ENCODE results near the gene CORO2B. TPM values are rescaled to one million over a fixed set of nuclear protein-coding genes. Genes with fewer than 3 reads are reported as not detected.

Gene CORO2B
- total and polyA plus RNA-seq, 4 donors, result 2.4 to 12.5 (median 4.3) TPM

- DNase-seq (no peak), ATAC-seq (ENCODE audit: insufficient read depth, low FRiP score) (no peak)
- Histone ChIP-seq H3K9ac (ENCODE audit: insufficient read depth in 1 of 2, low read length in 2 of 2) (no peak overlapping the region), H3K27me3 (ENCODE audit: control insufficient read depth in 3 of 3, insufficient read depth in 3 of 3, low read length in 2 of 3) (no peaks in the 10 kb centered on the region), H3K36me3 (ENCODE audit: control insufficient read depth in 4 of 4, insufficient read depth in 4 of 4, low read length in 4 of 4) (peaks cover 0 to 14% (median 2%) of the 10 kb centered on the region in 4 donors), H3K4me3 (no peak overlapping the region), H3K4me1 (ENCODE audit: control insufficient read depth in 5 of 5, insufficient read depth in 5 of 5, low read length in 5 of 5) (peaks cover 0 to 11% (median 6%) of the 10 kb centered on the region in 5 donors), H3K9me3 (ENCODE audit: control insufficient read depth in 4 of 4, insufficient read depth in 3 of 4, low read length in 3 of 4) (no peaks in the 10 kb centered on the region), H3K27ac (ENCODE audit: low read depth in 1 of 2, low read length in 1 of 2) (no peak overlapping the region)
- WGBS, 2 donors, result 63 to 74% methylated on average over 5 of the region's 5 CpGs
- TF ChIP-seq CTCF (IDR thresholded peaks at IDR 0.05; ENCODE audit: control extremely low read depth, extremely low read depth), result no peak
These were observed 128.6 kb downstream of the CORO2B start for GRCh38 chr15:68707386-68707785.

GRCh38 chr15:68709876-68710275 lies 131.1 kb downstream of the CORO2B start:
- H3K4me3 ChIP-seq, result no peak overlapping the region
- TF ChIP-seq CTCF (IDR thresholded peaks at IDR 0.05; ENCODE audit: control extremely low read depth, extremely low read depth), result no peak
- no peak overlapping the region for H3K9ac ChIP-seq (ENCODE audit: insufficient read depth in 1 of 2, low read length in 2 of 2)
- no peaks in the 10 kb centered on the region for H3K9me3 ChIP-seq (ENCODE audit: control insufficient read depth in 4 of 4, insufficient read depth in 3 of 4, low read length in 3 of 4)
- H3K4me1 ChIP-seq (ENCODE audit: control insufficient read depth in 5 of 5, insufficient read depth in 5 of 5, low read length in 5 of 5), result peaks cover 0 to 6% (median 1%) of the 10 kb centered on the region in 5 donors
- no peak overlapping the region for H3K27ac ChIP-seq (ENCODE audit: low read depth in 1 of 2, low read length in 1 of 2)
- DNase-seq (no peak), ATAC-seq (ENCODE audit: insufficient read depth, low FRiP score) (no peak)
- 89 to 93% methylated on average over 1 of the region's 1 CpG for WGBS, 2 donors
- no peaks in the 10 kb centered on the region for H3K27me3 ChIP-seq (ENCODE audit: control insufficient read depth in 3 of 3, insufficient read depth in 3 of 3, low read length in 2 of 3)
- H3K36me3 ChIP-seq (ENCODE audit: control insufficient read depth in 4 of 4, insufficient read depth in 4 of 4, low read length in 4 of 4), result peaks cover 0 to 21% (median 2%) of the 10 kb centered on the region in 4 donors

- no peaks in the 10 kb centered on the region for H3K9me3 ChIP-seq (ENCODE audit: control insufficient read depth in 4 of 4, insufficient read depth in 3 of 4, low read length in 3 of 4)
- ATAC-seq (ENCODE audit: insufficient read depth, low FRiP score), result no peak
- no peak for TF ChIP-seq CTCF (IDR thresholded peaks at IDR 0.05; ENCODE audit: control extremely low read depth, extremely low read depth)
- 93% methylated on average over 16 of the region's 16 CpGs for WGBS, 2 donors
- H3K4me3 ChIP-seq, result no peak overlapping the region
- no peak for DNase-seq
- H3K9ac ChIP-seq (ENCODE audit: insufficient read depth in 1 of 2, low read length in 2 of 2), result no peak overlapping the region
- peaks cover 0 to 21% (median 2%) of the 10 kb centered on the region in 4 donors for H3K36me3 ChIP-seq (ENCODE audit: control insufficient read depth in 4 of 4, insufficient read depth in 4 of 4, low read length in 4 of 4)
- no peaks in the 10 kb centered on the region for H3K27me3 ChIP-seq (ENCODE audit: control insufficient read depth in 3 of 3, insufficient read depth in 3 of 3, low read length in 2 of 3)
- no peak overlapping the region for H3K27ac ChIP-seq (ENCODE audit: low read depth in 1 of 2, low read length in 1 of 2)
- peaks cover 0 to 6% (median 0%) of the 10 kb centered on the region in 5 donors for H3K4me1 ChIP-seq (ENCODE audit: control insufficient read depth in 5 of 5, insufficient read depth in 5 of 5, low read length in 5 of 5)
These were observed 131.7 kb downstream of the CORO2B start for GRCh38 chr15:68710536-68710935.

- Histone ChIP-seq H3K9ac (ENCODE audit: insufficient read depth in 1 of 2, low read length in 2 of 2) (no peak overlapping the region), H3K27ac (ENCODE audit: low read depth in 1 of 2, low read length in 1 of 2) (no peak overlapping the region), H3K4me3 (no peak overlapping the region), H3K36me3 (ENCODE audit: control insufficient read depth in 4 of 4, insufficient read depth in 4 of 4, low read length in 4 of 4) (peaks cover 0 to 21% (median 2%) of the 10 kb centered on the region in 4 donors), H3K27me3 (ENCODE audit: control insufficient read depth in 3 of 3, insufficient read depth in 3 of 3, low read length in 2 of 3) (no peaks in the 10 kb centered on the region), H3K4me1 (ENCODE audit: control insufficient read depth in 5 of 5, insufficient read depth in 5 of 5, low read length in 5 of 5) (peaks cover 0 to 6% (median 0%) of the 10 kb centered on the region in 5 donors), H3K9me3 (ENCODE audit: control insufficient read depth in 4 of 4, insufficient read depth in 3 of 4, low read length in 3 of 4) (no peaks in the 10 kb centered on the region)
- no peak for ATAC-seq (ENCODE audit: insufficient read depth, low FRiP score)
- WGBS, 2 donors, result 91% methylated on average over 10 of the region's 10 CpGs
- DNase-seq, result no peak
- TF ChIP-seq CTCF (IDR thresholded peaks at IDR 0.05; ENCODE audit: control extremely low read depth, extremely low read depth), result no peak
These were observed 132.6 kb downstream of the CORO2B start for GRCh38 chr15:68711406-68711805.
